WTC11 (cell line): ENCODE data around the gene SORL1. TPM values are rescaled to one million over a fixed set of nuclear protein-coding genes. Genes with fewer than 3 reads are reported as not detected.

Source experiments
- ATAC-seq: fragments of 200-7000 bp; cut with Tn5 transposase; 2 replicates; pipeline ENCODE4 v1.10.0; 2021; ENCODE audit warnings: mild to moderate bottlenecking, moderate library complexity
- CTCF ChIA-PET: fragments of 300-600 bp; sonication (Branson Sonifier 250); formaldehyde crosslinking; loops from one replicate; lab custom pipeline; 2021; ENCODE audit warnings: antibody characterized with exemption; lab: Charles Lee
- POLR2A ChIA-PET: fragments of 350-600 bp; sonication (Branson Sonifier 250); formaldehyde crosslinking; loops from one replicate; lab custom pipeline; 2021; ENCODE audit warnings: antibody characterized with exemption; lab: Charles Lee
- DNase-seq: peaks from one replicate; pipeline ENCODE4 v3.0.0; 2021; ENCODE audit warnings: low spot score
- H3K27ac Mint-ChIP-seq: 2 replicates; pipeline ENCODE4 v1.8.0; 2021; ENCODE audit warnings: mixed read lengths
- H3K27me3 Mint-ChIP-seq: 2 replicates; pipeline ENCODE4 v1.8.0; 2021; ENCODE audit warnings: low read depth, mild to moderate bottlenecking, moderate library complexity, mixed read lengths
- H3K36me3 Mint-ChIP-seq: 2 replicates; pipeline ENCODE4 v1.8.0; 2021; ENCODE audit warnings: mixed read lengths
- H3K4me1 Mint-ChIP-seq: 2 replicates; pipeline ENCODE4 v1.8.0; 2022; ENCODE audit warnings: mixed read lengths
- H3K4me3 Mint-ChIP-seq: 2 replicates; pipeline ENCODE4 v1.8.0; 2021; ENCODE audit warnings: mild to moderate bottlenecking, moderate library complexity, mixed read lengths
- H3K9me3 Mint-ChIP-seq: 2 replicates; pipeline ENCODE4 v1.8.0; 2021; ENCODE audit warnings: mixed read lengths
- ATF3 ChIP-seq: sonication (generic); formaldehyde crosslinking; conservative IDR thresholded peaks from 2 replicates; pipeline ENCODE4 v1.8.1; 2022; ENCODE audit warnings: mild to moderate bottlenecking, missing genetic modification reagents
- ATF6 ChIP-seq: sonication (generic); formaldehyde crosslinking; IDR thresholded peaks from 2 replicates; pipeline ENCODE4 v1.8.1; 2023; ENCODE audit warnings: mild to moderate bottlenecking, missing genetic modification reagents
- CDX4 ChIP-seq: fragments of 250-450 bp; sonication (Bioruptor Pico); IDR thresholded peaks from 2 replicates; pipeline ENCODE4 v1.9.0; 2021; ENCODE audit warnings: moderate library complexity, mild to moderate bottlenecking, inconsistent platforms, borderline replicate concordance
- CREB1 ChIP-seq: sonication (generic); formaldehyde crosslinking; IDR thresholded peaks from 2 replicates; pipeline ENCODE4 v1.8.0; 2023; ENCODE audit warnings: mild to moderate bottlenecking, missing genetic modification reagents
- CREM ChIP-seq: sonication (generic); formaldehyde crosslinking; IDR thresholded peaks from 2 replicates; pipeline ENCODE4 v1.8.1; 2022; ENCODE audit warnings: mild to moderate bottlenecking, missing genetic modification reagents, moderate library complexity
- ETV6 ChIP-seq: sonication (generic); formaldehyde crosslinking; IDR thresholded peaks from 2 replicates; pipeline ENCODE4 v1.8.1; 2022; ENCODE audit warnings: mild to moderate bottlenecking, missing genetic modification reagents
- GRHL2 ChIP-seq: fragments of 250-450 bp; sonication (Bioruptor Pico); IDR thresholded peaks from 2 replicates; pipeline ENCODE4 v1.8.0; 2022; ENCODE audit warnings: mild to moderate bottlenecking, moderate library complexity; ENCODE audit not compliant: insufficient replicate concordance, severe bottlenecking
- HMGXB4 ChIP-seq: sonication (generic); formaldehyde crosslinking; IDR thresholded peaks from 2 replicates; pipeline ENCODE4 v1.8.1; 2023; ENCODE audit warnings: mild to moderate bottlenecking, moderate library complexity, missing genetic modification reagents
- JAZF1 ChIP-seq: fragments of 250-450 bp; sonication (Bioruptor Pico); IDR thresholded peaks from 2 replicates; pipeline ENCODE4 v1.9.0; 2021; ENCODE audit warnings: moderate library complexity, mild to moderate bottlenecking, inconsistent platforms
- MAX ChIP-seq: sonication (generic); formaldehyde crosslinking; IDR thresholded peaks from 2 replicates; pipeline ENCODE4 v1.8.0; 2022; ENCODE audit warnings: mild to moderate bottlenecking, missing genetic modification reagents
- NFATC4 ChIP-seq: fragments of 250-450 bp; sonication (Bioruptor Pico); IDR thresholded peaks from 2 replicates; pipeline ENCODE4 v1.9.0; 2021; ENCODE audit warnings: mild to moderate bottlenecking
- NFE2L1 ChIP-seq: sonication (generic); formaldehyde crosslinking; IDR thresholded peaks from 2 replicates; pipeline ENCODE4 v1.8.1; 2023; ENCODE audit warnings: missing genetic modification reagents
- PREB ChIP-seq: sonication (generic); formaldehyde crosslinking; IDR thresholded peaks from 2 replicates; pipeline ENCODE4 v1.8.1; 2022; ENCODE audit warnings: mild to moderate bottlenecking, missing genetic modification reagents, moderate library complexity, borderline replicate concordance
- RELA ChIP-seq: sonication (generic); formaldehyde crosslinking; IDR thresholded peaks from 2 replicates; pipeline ENCODE4 v1.8.1; 2022; ENCODE audit warnings: missing genetic modification reagents, mild to moderate bottlenecking, borderline replicate concordance
- STAT6 ChIP-seq: sonication (generic); formaldehyde crosslinking; conservative IDR thresholded peaks from 2 replicates; pipeline ENCODE4 v1.8.1; 2023; ENCODE audit warnings: mild to moderate bottlenecking, low read depth, missing genetic modification reagents, moderate library complexity
- TP53 ChIP-seq: sonication (generic); formaldehyde crosslinking; IDR thresholded peaks from 2 replicates; pipeline ENCODE4 v1.8.1; 2023; ENCODE audit warnings: mild to moderate bottlenecking, missing genetic modification reagents
- USF1 ChIP-seq: sonication (generic); formaldehyde crosslinking; IDR thresholded peaks from 2 replicates; pipeline ENCODE4 v1.8.0; 2022; ENCODE audit warnings: mild to moderate bottlenecking, missing genetic modification reagents
- ZMAT4 ChIP-seq: fragments of 250-450 bp; sonication (Bioruptor Pico); IDR thresholded peaks from 2 replicates; pipeline ENCODE4 v1.9.0; 2021; ENCODE audit warnings: mild to moderate bottlenecking
- ZNF138 ChIP-seq: sonication (generic); formaldehyde crosslinking; conservative IDR thresholded peaks from 2 replicates; pipeline ENCODE4 v1.8.1; 2022; ENCODE audit warnings: mild to moderate bottlenecking, moderate library complexity, missing genetic modification reagents
- ZNF425 ChIP-seq: fragments of 250-450 bp; sonication (Bioruptor Pico); conservative IDR thresholded peaks from 2 replicates; pipeline ENCODE4 v1.9.0; 2021; ENCODE audit warnings: mild to moderate bottlenecking
- ZNF671 ChIP-seq: fragments of 250-450 bp; sonication (Bioruptor Pico); IDR thresholded peaks from 2 replicates; pipeline ENCODE4 v1.8.0; 2021; ENCODE audit warnings: mild to moderate bottlenecking
- total RNA-seq: library from RNA; stranded (reverse); gene quantifications from 3 replicates; pipeline ENCODE4 v1.2.3, GENCODE V29; 2021

SORL1 gene
- total RNA-seq, 1 experiment from 2014 or later: 87.1 TPM

- TF ChIP-seq STAT6 (CRISPR knock-in tag): no peak
- no peak for TF ChIP-seq PREB (CRISPR knock-in tag)
- TF ChIP-seq ZNF671: no peak
Measured at GRCh38 chr11:121587182-121587581, 135.1 kb downstream of the SORL1 start (continued).

GRCh38 chr11:121588747-121589146 is 136.6 kb downstream of the SORL1 start:
- POLR2A ChIA-PET: no interaction called here
- peaks cover 69% of the 10 kb centered on the region for H3K36me3 Mint-ChIP-seq
- no peaks in the 10 kb centered on the region for H3K4me1 Mint-ChIP-seq
- H3K9me3 Mint-ChIP-seq: no peaks in the 10 kb centered on the region
- H3K27me3 Mint-ChIP-seq: no peaks in the 10 kb centered on the region
- DNase-seq: no peak
- peak overlapping the region; percentile 35; the same call in 1 of the 2 replicates for H3K27ac Mint-ChIP-seq
- no peak overlapping the region for H3K4me3 Mint-ChIP-seq
- CTCF ChIA-PET: no interaction called here
- ATAC-seq: no peak
- TF ChIP-seq HMGXB4 (CRISPR knock-in tag): no peak
- no peak for TF ChIP-seq ZMAT4 (CRISPR knock-in tag)
- TF ChIP-seq ATF3 (CRISPR knock-in tag): no peak
- TF ChIP-seq NFATC4: no peak
- TF ChIP-seq ETV6 (CRISPR knock-in tag): no peak
- no peak for TF ChIP-seq CREM (CRISPR knock-in tag)
- no peak for TF ChIP-seq GRHL2 (CRISPR knock-in tag)
- no peak for TF ChIP-seq USF1 (CRISPR knock-in tag)
- no peak for TF ChIP-seq MAX (CRISPR knock-in tag)
- no peak for TF ChIP-seq ZNF138 (CRISPR knock-in tag)
- no peak for TF ChIP-seq JAZF1 (CRISPR knock-in tag)
- no peak for TF ChIP-seq TP53 (CRISPR knock-in tag)
- TF ChIP-seq ATF6 (CRISPR knock-in tag): no peak
- TF ChIP-seq RELA (CRISPR knock-in tag): no peak
- no peak for TF ChIP-seq CDX4
- TF ChIP-seq NFE2L1 (CRISPR knock-in tag): no peak
- TF ChIP-seq ZNF425 (CRISPR knock-in tag): no peak
- TF ChIP-seq CREB1 (CRISPR knock-in tag): no peak
